HepG2 (cell line): ENCODE measurements around the gene RBM46.

Experiments
- CEBPB ChIP-seq: IDR thresholded peaks from 2 replicates; pipeline ENCODE4 v1.6.1; 2011; ENCODE audit warnings: low read depth, low read length, improper control_type of control experiment, borderline replicate concordance
- DNMT1 ChIP-seq: sonication (generic); formaldehyde crosslinking; IDR thresholded peaks from 2 replicates; pipeline ENCODE4 v1.5.1; 2020; ENCODE audit warnings: mild to moderate bottlenecking, missing genetic modification reagents
- DPF2 ChIP-seq: sonication (generic); formaldehyde crosslinking; IDR thresholded peaks from 2 replicates; pipeline ENCODE4 v1.4.0; 2020; ENCODE audit warnings: mild to moderate bottlenecking, low read depth, missing genetic modification reagents, borderline replicate concordance
- FOXJ3 ChIP-seq: sonication (generic); formaldehyde crosslinking; IDR thresholded peaks from 2 replicates; pipeline ENCODE4 v1.4.0; 2020; ENCODE audit warnings: missing genetic modification reagents, mild to moderate bottlenecking, borderline replicate concordance
- RNF2 ChIP-seq: fragments of 450-650 bp; conservative IDR thresholded peaks from 2 replicates; pipeline ENCODE4 v1.6.1; 2016; ENCODE audit warnings: low read depth
- SOX6 ChIP-seq, 2 experiments: fragments of 450-650 bp in 1 of 2; sonication (generic) in 1 of 2; formaldehyde crosslinking in 1 of 2; IDR thresholded peaks; 2 replicates each; pipeline versions ENCODE4 v1.4.0 to v1.6.1; 2017 to 2020; ENCODE audit warnings: antibody characterized with exemption in 1 of 2, mild to moderate bottlenecking in 1 of 2, missing genetic modification reagents in 1 of 2
- ZBTB20 ChIP-seq: sonication (generic); formaldehyde crosslinking; IDR thresholded peaks from 2 replicates; pipeline ENCODE4 v1.8.1; 2023; ENCODE audit warnings: missing genetic modification reagents, low read depth, mild to moderate bottlenecking, borderline replicate concordance
- TF ChIP-seq, protein P1 (sequence below): sonication (generic); formaldehyde crosslinking; IDR thresholded peaks from 2 replicates; pipeline ENCODE4 v1.8.1; 2022; ENCODE audit warnings: low read depth, mild to moderate bottlenecking, missing genetic modification reagents

DNA sequence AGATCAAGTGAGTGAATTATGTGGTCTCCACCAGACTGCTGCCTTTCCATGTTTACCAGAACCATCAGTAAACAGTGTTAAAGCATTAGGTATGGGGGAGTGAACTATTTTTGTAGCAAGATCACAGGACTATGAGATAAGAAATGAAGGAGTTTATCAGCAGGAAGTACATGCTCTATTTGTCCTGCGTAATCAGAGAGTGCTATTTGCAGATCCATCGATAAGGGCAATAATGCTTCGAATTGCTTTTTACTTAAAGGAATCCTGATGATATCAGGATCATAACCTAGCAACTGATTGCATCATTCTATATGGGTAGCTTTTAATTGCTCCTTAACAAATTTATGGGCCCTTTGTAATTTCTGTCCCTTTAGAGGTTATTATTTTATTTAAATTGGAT lies 57.1 kb downstream of the RBM46 start:
- TF ChIP-seq RNF2 (no peak), DPF2 (CRISPR knock-in tag) (no peak), ZBTB20 (CRISPR knock-in tag) (no peak), SOX6 (IDR thresholded peaks at IDR 0.05) (no peak), SOX6 (CRISPR knock-in tag; IDR thresholded peaks at IDR 0.05) (no peak), DNMT1 (no peak), FOXJ3 (CRISPR knock-in tag) (no peak), CEBPB (no peak)
- TF ChIP-seq, protein P1, sequence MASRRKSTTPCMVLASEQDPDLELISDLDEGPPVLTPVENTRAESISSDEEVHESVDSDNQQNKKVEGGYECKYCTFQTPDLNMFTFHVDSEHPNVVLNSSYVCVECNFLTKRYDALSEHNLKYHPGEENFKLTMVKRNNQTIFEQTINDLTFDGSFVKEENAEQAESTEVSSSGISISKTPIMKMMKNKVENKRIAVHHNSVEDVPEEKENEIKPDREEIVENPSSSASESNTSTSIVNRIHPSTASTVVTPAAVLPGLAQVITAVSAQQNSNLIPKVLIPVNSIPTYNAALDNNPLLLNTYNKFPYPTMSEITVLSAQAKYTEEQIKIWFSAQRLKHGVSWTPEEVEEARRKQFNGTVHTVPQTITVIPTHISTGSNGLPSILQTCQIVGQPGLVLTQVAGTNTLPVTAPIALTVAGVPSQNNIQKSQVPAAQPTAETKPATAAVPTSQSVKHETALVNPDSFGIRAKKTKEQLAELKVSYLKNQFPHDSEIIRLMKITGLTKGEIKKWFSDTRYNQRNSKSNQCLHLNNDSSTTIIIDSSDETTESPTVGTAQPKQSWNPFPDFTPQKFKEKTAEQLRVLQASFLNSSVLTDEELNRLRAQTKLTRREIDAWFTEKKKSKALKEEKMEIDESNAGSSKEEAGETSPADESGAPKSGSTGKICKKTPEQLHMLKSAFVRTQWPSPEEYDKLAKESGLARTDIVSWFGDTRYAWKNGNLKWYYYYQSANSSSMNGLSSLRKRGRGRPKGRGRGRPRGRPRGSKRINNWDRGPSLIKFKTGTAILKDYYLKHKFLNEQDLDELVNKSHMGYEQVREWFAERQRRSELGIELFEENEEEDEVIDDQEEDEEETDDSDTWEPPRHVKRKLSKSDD (CRISPR knock-in tag) = no peak
